HL-60 (cell line): ENCODE measurements around the gene CDK6.

Experiments
- DNase-seq, 2 experiments: peaks; one replicate each; pipeline ENCODE4 v3.0.0-alpha.2; 2010 to 2020; ENCODE audit warnings: low read depth in 1 of 2, low spot score in 1 of 2
- H3K27ac ChIP-seq: fragments of 250-450 bp; sonication (Bioruptor Pico); replicated peaks from 2 replicates; pipeline ENCODE4 v1.5.1; 2020; ENCODE audit warnings: mild to moderate bottlenecking, moderate library complexity
- H3K27me3 ChIP-seq: fragments of 250-450 bp; sonication (Bioruptor Pico); 2 replicates; pipeline ENCODE4 v1.5.1; 2021; ENCODE audit warnings: mild to moderate bottlenecking, moderate library complexity; ENCODE audit not compliant: insufficient read depth, poor library complexity, severe bottlenecking
- H3K4me3 ChIP-seq: replicated peaks from 2 replicates; pipeline ENCODE4 v1.5.1; 2011; ENCODE audit warnings: mild to moderate bottlenecking, control low read depth, low read length; ENCODE audit not compliant: insufficient read depth
- CTCF ChIP-seq: IDR thresholded peaks from one replicate; pipeline ENCODE4 v1.5.1; 2011; ENCODE audit warnings: low read length, control low read depth, inconsistent platforms; ENCODE audit not compliant: insufficient read depth
- GABPA ChIP-seq: IDR thresholded peaks from 2 replicates; pipeline ENCODE4 v1.6.1; 2012; ENCODE audit warnings: low read depth
- POLR2AphosphoS5 ChIP-seq: IDR thresholded peaks from 2 replicates; pipeline ENCODE4 v1.6.1; 2012; ENCODE audit warnings: low read depth
- REST ChIP-seq: IDR thresholded peaks from 2 replicates; pipeline ENCODE4 v1.6.1; 2012; ENCODE audit warnings: low read depth; ENCODE audit not compliant: insufficient replicate concordance
- SPI1 ChIP-seq: IDR thresholded peaks from 2 replicates; pipeline ENCODE4 v1.6.1; 2012; ENCODE audit warnings: low read depth, mild to moderate bottlenecking, borderline replicate concordance

Gene CDK6

GRCh38 chr7:92698237-92698841 is 138.0 kb downstream of the CDK6 start:
- DNase-seq = no peak
- Histone ChIP-seq H3K4me3 (no peak overlapping the region), H3K27ac (no peak overlapping the region), H3K27me3 (no peaks in the 10 kb centered on the region)
- no peak for TF ChIP-seq GABPA
- no peak for TF ChIP-seq CTCF
- no peak for TF ChIP-seq REST
- no peak for TF ChIP-seq POLR2AphosphoS5
- no peak for TF ChIP-seq SPI1

GRCh38 chr7:92697414-92697813 is 139.0 kb downstream of the CDK6 start:
- no peak for DNase-seq
- H3K27me3 ChIP-seq = no peaks in the 10 kb centered on the region
- H3K4me3 ChIP-seq = no peak overlapping the region
- no peak for TF ChIP-seq SPI1
- no peak for TF ChIP-seq POLR2AphosphoS5
- TF ChIP-seq REST = no peak
- TF ChIP-seq CTCF = no peak
- TF ChIP-seq GABPA = no peak
- no peak overlapping the region for H3K27ac ChIP-seq

GRCh38 chr7:92697012-92697411 is 139.4 kb downstream of the CDK6 start:
- TF ChIP-seq POLR2AphosphoS5 (no peak), CTCF (no peak), SPI1 (no peak), GABPA (no peak), REST (no peak)
- no peak for DNase-seq
- H3K4me3 ChIP-seq = no peak overlapping the region
- H3K27me3 ChIP-seq = no peaks in the 10 kb centered on the region
- no peak overlapping the region for H3K27ac ChIP-seq
